GM21526 (cell line): ENCODE measurements around the gene EXOC3.

Source experiments
- ATAC-seq: cut with Tn5 transposase; IDR thresholded peaks from one replicate; pipeline ENCODE4 v1.9.1; 2021; ENCODE audit warnings: moderate library complexity; ENCODE audit not compliant: unreplicated experiment, low FRiP score

EXOC3 gene

GRCh38 chr5:424301-425110, 18.5 kb upstream of the EXOC3 start:
- ATAC-seq = peak; percentile 86

DNA sequence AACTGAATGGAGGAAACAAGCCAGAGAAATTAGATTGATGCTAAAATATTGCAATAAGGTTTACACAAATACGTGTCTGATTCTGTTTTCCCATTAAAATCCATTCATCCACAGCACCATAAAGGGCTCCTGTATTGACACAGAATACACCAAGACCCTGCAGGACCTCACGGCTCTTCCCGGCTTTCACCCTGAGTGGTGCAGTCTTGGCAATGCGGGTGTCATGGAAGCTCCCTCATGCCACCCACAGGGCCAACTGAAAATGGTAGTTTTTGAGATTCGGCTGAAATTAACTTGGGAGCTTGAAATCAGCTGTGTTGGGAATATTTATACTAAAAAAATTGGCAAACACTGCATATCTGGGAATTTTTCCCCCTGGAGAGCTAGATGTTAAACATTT, 17.3 kb upstream of the EXOC3 start:
- ATAC-seq = no peak

DNA sequence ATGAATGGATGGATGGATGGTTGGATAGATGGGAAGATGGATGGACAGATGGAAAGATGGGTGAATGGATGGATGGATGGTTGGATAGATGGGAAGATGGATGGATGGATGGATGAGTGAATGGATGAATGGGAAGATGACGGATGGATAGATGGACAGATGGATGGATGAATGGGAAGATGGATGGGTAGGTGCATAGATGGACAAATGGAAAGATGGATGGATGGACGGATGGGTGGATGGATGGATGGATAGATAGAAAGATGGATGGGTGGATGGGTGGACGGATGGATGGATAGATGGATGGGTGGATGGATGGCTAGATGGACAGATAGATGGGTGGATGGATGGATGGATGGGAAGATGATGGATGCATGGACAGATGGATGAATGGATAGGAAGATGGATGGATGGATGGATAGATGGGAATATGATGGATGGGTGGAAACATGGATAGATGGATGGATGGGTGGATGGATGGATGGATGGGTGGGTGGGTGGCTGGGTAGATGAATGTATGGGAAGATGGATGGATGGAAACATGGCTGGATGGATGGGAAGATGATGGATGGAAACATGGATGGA, 16.5 kb upstream of the EXOC3 start:
- no peak for ATAC-seq

DNA sequence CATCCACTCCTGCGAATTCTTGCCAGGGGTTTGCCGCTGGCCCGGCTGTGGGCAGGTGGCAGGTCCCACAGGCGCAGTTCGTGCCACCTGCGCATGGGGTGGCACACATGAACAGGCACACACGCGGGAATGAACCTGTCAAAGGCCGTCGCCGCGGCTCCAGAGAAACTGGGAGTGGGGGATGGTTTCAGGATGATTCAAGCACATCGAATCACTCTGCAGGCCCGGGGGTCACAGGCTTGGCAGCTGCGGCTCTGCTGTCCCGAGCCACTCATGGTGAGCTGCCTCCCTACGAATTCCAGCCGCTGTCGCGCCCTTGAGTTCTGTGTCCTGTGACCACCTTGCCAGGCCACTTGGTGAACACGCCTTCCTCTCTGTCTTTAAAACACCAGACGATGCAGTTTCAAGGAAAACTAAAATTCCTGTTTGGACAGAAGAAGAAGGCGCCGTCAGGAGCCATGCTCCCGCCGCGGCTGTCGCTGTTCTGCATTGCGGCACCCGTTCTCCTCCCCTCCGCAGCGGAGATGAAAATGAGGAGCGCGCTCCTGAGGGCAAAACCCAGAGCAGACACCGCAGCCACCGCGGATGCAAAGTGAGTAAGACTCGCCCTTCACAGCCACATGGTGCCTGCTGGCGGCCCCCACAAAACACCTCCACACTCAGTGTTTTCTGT, 15.4 kb upstream of the EXOC3 start:
- ATAC-seq = no peak

DNA sequence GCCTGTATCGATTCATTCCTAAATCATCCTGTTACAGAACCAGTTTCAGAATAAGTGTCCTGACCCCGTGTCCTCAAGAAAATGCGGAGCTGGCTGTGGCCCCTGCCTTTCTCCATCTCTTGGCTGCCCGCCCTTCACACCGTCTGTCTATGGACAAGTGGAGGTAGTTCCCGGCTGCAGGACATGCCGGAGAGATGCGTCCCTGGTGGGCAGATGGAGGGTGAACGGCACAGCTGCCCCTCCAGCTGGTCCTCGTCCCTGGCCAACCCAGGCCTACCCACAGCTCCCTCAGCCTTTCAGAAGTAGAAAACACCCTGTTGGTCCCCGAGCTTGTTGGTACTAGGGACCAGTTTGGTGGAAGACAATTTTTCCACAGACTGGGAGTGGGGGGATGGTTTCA, 14.8 kb upstream of the EXOC3 start:
- ATAC-seq = no peak

GRCh38 chr5:428754-429452, 14.1 kb upstream of the EXOC3 start:
- ATAC-seq = no peak

- no peak for ATAC-seq
Observed at GRCh38 chr5:429453-430188, 13.4 kb upstream of the EXOC3 start.

DNA sequence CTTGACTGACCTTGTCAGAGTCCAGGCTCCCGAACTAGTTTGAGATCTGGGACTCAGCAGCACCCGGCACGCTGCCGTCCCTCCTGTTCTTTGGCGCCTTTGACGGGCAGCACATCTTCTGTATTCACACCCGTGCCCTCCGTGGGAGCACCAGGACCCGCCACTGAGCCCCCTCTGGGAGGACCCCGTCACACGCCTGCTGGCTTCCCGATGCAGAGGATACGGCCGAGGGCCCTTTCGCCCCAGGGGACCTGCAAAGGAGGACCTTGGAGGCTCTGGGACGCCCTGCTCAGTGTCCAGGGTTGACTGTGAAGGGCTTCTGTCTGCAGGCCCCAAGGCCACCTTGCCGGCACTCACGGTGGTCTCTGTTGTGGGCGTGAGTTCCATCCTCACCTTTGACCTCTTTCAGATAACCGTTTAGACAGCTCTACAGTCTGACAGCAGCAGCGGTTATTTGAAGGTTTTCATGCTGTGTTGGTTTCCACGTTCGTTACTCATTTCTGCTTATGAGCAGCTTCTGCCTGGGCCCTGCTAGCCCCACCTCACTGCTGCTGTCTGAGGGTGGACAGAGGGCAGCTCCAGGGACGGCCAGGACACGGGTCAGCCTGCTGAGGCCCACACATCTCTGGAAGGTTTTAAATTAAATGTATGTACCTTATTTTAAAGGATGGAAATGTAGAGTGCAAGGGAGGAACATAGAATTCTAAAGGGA, 12.6 kb upstream of the EXOC3 start:
- ATAC-seq = no peak

DNA sequence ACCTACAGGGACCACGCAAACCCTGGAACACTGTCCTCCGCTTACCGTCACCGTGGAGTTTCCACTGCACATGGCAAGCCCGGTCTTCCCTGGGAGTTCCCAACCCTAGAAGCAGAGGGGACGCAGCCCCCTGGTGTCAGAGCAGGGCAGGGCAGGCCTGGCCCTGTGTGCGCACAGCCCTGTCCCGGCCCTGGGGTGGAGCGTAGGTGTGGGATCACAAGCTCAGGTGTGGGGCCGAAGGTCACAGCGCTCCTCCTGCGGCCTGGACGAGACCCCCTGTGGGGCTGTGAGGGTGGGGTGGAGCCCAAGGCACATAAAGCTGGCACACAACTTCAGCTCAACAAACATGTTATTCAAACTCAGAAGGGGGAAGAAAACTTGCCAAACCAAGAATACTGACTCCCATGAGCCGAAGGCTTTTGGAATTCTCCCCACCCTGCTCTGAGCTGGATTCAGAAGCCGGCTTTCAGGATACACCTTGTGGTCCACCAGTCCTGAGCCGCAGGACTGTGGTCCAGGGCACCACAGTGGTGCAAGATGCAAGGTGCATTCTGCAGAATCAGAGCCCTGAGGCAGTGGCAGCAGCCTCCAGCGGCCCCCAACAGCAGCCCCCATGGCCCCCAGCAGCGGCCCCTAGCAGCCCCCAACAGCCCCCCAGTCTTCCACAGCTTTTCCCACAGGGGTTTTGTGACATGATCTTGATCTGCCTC, 11.8 kb upstream of the EXOC3 start:
- peak; percentile 68 for ATAC-seq

- no peak for ATAC-seq
Observed at GRCh38 chr5:431711-432050, 11.3 kb upstream of the EXOC3 start.

DNA sequence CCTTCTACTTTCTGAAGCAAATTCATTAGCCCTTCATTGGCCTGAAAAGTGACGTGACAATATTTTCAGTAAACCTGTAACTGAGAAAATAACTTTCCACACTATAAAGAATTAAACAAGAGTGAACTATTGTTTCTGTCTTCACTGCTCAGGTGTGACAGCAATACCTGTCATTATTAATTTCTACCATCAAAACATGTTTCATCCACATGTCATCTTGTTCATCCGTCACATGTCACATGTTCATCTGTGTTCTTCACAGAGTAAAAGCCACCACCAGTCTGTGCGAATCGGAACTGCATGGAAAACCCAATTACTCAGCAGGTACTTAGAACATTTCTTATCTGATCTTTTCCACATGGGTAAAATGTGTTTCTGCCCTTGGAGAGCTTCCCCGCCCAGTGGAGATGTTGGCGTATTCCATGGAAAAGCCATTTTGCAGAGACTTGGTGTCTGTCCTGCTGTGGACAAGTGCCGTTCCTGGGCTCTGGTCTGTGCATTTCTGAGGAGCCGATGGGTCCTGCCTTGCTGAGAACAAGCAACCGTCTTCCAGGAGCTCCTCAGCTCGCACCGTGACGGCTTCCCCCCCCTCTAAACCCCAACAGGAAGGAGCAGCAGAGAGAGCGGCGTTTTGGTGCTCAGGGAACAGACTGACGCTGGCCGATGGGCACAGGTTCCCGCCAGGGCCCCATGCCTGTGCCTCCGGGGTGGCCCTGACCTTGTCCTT, 10.6 kb upstream of the EXOC3 start:
- ATAC-seq = no peak

- no peak for ATAC-seq
Observed at GRCh38 chr5:432928-433791, 9.8 kb upstream of the EXOC3 start.

- ATAC-seq = no peak
Observed at GRCh38 chr5:433836-434235, 9.1 kb upstream of the EXOC3 start.

GRCh38 chr5:434443-435146, 8.4 kb upstream of the EXOC3 start:
- no peak for ATAC-seq

DNA sequence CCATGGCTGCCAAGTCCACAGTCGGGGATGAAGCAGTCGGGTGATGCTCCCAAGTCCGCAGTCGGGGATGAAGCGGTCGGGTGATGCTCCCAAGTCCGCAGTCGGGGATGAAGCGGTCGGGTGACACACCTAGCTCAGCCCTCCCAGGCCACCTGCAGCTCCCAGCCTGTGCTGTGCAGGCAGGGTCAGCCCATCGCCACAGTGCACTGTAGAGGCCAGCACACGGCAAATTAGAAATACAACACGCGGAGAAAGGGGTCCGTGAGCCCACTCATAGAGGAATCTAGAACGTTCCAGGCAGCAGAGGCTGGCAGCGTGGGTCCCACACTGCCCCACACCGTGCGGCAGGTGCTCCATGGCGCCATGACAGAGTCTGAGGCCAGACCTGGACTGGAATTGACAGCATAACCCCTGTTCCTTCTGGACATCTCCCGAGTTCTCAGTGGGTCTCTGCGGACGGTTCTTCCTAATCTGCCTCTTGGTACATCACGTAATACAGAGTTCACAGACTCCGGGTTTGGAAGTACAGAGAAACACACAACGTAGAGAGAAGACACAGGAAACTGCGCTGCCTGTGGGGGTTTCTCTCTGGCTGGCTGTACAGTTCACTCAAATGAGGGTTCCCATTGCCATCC, 7.7 kb upstream of the EXOC3 start:
- no peak for ATAC-seq

DNA sequence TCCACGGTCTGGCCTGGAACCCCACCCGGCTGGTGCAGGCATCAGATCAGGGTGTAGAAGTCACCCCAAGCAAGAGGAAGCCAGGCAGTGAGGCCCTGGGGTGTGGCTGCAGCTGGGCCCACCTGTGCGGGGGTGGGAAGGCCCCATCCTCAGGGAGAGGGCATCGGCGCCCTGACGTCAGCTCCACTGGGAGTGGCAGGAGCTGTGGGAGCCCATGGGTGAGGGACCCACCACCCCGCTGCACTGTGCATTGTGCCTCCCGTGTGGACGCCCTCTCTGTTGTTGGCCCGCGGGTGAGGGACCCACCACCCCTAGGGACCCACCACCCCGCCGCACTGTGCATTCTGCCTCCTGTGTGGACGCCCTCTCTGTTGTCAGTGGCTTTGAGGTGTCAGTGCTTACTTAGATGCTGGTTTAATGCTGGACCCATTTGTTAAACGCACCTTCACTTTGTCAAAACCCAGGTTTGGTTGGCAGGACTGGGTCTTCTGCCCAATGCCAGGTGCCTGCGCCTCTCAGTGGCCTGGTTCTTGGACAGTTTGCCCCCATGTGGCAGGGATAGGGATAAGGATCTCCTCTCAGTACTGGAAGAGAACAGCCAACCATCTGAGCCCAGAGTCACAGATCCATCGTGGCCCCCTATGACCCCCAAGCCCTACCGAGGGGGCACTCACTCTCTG, 6.9 kb upstream of the EXOC3 start:
- no peak for ATAC-seq
